Measurements from ENCODE around the gene INO80E. TPM values are rescaled to one million over a fixed set of nuclear protein-coding genes. Genes with fewer than 3 reads are reported as not detected.

INO80E gene
- total RNA-seq, 2 experiments from 2014 or later = 75.9 to 79.1 TPM

GRCh38 chr16:30024451-30024850, 28.4 kb downstream of the INO80E start:
- Mint-ChIP-seq H3K4me3 (no peak overlapping the region), H3K36me3 (ENCODE audit: low read depth) (no peaks in the 10 kb centered on the region), H3K4me1 (ENCODE audit: low read depth) (peaks cover 6% of the 10 kb centered on the region), H3K9me3 (no peaks in the 10 kb centered on the region), H3K27ac (no peak overlapping the region), H3K27me3 (peaks cover 25% of the 10 kb centered on the region)
- ATAC-seq = no peak
- DNase-seq = no peak
- intact Hi-C loops (cut with micrococcal nuclease) = loop anchor here (10.0 kb wide), 1 partner anchor 320 kb away; no protein-coding TSS in a partner anchor
- TF ChIP-seq CTCF (IDR thresholded peaks at IDR 0.05) = no peak
- ChIA-PET CTCF (no interaction called here), POLR2A (no interaction called here)

- H3K36me3 Mint-ChIP-seq (ENCODE audit: low read depth) = no peaks in the 10 kb centered on the region
- H3K27me3 Mint-ChIP-seq = peaks cover 32% of the 10 kb centered on the region
- H3K4me1 Mint-ChIP-seq (ENCODE audit: low read depth) = peaks cover 6% of the 10 kb centered on the region
- H3K9me3 Mint-ChIP-seq = no peaks in the 10 kb centered on the region
- H3K4me3 Mint-ChIP-seq = no peak overlapping the region
- ChIA-PET CTCF (no interaction called here), POLR2A (no interaction called here)
- ATAC-seq = no peak
- no peak overlapping the region for H3K27ac Mint-ChIP-seq
- no peak for DNase-seq
- intact Hi-C loops (cut with micrococcal nuclease) = loop anchor here (10.0 kb wide), 1 partner anchor 320 kb away; no protein-coding TSS in a partner anchor
- TF ChIP-seq CTCF (IDR thresholded peaks at IDR 0.05) = no peak
Observed at GRCh38 chr16:30025156-30025555, 29.1 kb downstream of the INO80E start.

GRCh38 chr16:30025574-30025973, 29.5 kb downstream of the INO80E start:
- intact Hi-C loops (cut with micrococcal nuclease) = loop anchor here (10.0 kb wide), 1 partner anchor 321 kb away; no protein-coding TSS in a partner anchor
- ATAC-seq = no peak
- POLR2A ChIA-PET = no interaction called here

GRCh38 chr16:30026449-30026848, 30.4 kb downstream of the INO80E start:
- ATAC-seq (no peak), DNase-seq (no peak)
- H3K27me3 Mint-ChIP-seq = peaks cover 35% of the 10 kb centered on the region
- no peaks in the 10 kb centered on the region for H3K9me3 Mint-ChIP-seq
- POLR2A ChIA-PET = no interaction called here
- intact Hi-C loops (cut with micrococcal nuclease) = loop anchor here (10.0 kb wide), 1 partner anchor 322 kb away; no protein-coding TSS in a partner anchor
- no peaks in the 10 kb centered on the region for H3K36me3 Mint-ChIP-seq (ENCODE audit: low read depth)
- no peak for TF ChIP-seq CTCF (IDR thresholded peaks at IDR 0.05)
- no peak overlapping the region for H3K4me3 Mint-ChIP-seq
- CTCF ChIA-PET = no interaction called here
- no peaks in the 10 kb centered on the region for H3K4me1 Mint-ChIP-seq (ENCODE audit: low read depth)
- H3K27ac Mint-ChIP-seq = no peak overlapping the region

More at GRCh38 chr16:30025574-30025973, 29.5 kb downstream of the INO80E start:
- H3K4me3 Mint-ChIP-seq = no peak overlapping the region
- peaks cover 34% of the 10 kb centered on the region for H3K27me3 Mint-ChIP-seq
- H3K9me3 Mint-ChIP-seq = no peaks in the 10 kb centered on the region
- no peak for DNase-seq
- no peak for TF ChIP-seq CTCF (IDR thresholded peaks at IDR 0.05)
- no peaks in the 10 kb centered on the region for H3K36me3 Mint-ChIP-seq (ENCODE audit: low read depth)
- peaks cover 6% of the 10 kb centered on the region for H3K4me1 Mint-ChIP-seq (ENCODE audit: low read depth)
- CTCF ChIA-PET = no interaction called here
- no peak overlapping the region for H3K27ac Mint-ChIP-seq

GRCh38 chr16:30027588-30028437, 31.8 kb downstream of the INO80E start:
- intact Hi-C loops (cut with micrococcal nuclease) = loop anchor here (10.0 kb wide), 1 partner anchor 323 kb away; no protein-coding TSS in a partner anchor
- DNase-seq (no peak), ATAC-seq (no peak)
- ChIA-PET CTCF (no interaction called here), POLR2A (interaction anchor here (0.9 kb wide), 1 partner anchor 219 kb away, joined by 3 read pairs; no protein-coding TSS in a partner anchor)
- Mint-ChIP-seq H3K4me3 (no peak overlapping the region), H3K27me3 (peaks cover 45% of the 10 kb centered on the region), H3K27ac (no peak overlapping the region), H3K4me1 (ENCODE audit: low read depth) (no peaks in the 10 kb centered on the region), H3K36me3 (ENCODE audit: low read depth) (no peaks in the 10 kb centered on the region), H3K9me3 (no peaks in the 10 kb centered on the region)
- no peak for TF ChIP-seq CTCF (IDR thresholded peaks at IDR 0.05)
